ENCODE measurements around the gene DPY19L1.
"Not testable (repeated sequence)": the region's sequence is repeated elsewhere in the genome, so short reads cannot be mapped to it uniquely, and the experiment has no call there.

Gene DPY19L1

DNA sequence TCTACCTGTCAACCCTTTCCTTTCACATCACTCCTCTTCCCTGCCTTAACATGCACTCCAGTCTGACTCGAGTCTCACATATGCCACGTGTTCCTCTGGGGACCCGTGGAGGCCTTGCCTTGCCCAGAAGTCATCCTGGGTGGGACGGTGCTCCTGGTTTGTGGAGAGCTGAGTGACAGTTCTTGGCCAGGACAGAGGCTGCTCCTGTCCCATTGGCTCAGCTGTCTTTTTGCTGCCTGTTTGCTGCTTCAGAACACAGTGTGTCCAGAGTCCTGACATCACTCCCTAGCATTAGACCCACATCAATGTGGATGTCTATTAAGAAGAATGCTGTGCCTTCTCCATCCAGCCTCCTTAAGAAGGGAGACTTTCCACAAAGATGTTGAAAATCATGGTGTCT, 116.8 kb downstream of the DPY19L1 start:
- DNase-seq (ENCODE audit: low read depth in 2 of 2), result not testable (repeated sequence)

DNA sequence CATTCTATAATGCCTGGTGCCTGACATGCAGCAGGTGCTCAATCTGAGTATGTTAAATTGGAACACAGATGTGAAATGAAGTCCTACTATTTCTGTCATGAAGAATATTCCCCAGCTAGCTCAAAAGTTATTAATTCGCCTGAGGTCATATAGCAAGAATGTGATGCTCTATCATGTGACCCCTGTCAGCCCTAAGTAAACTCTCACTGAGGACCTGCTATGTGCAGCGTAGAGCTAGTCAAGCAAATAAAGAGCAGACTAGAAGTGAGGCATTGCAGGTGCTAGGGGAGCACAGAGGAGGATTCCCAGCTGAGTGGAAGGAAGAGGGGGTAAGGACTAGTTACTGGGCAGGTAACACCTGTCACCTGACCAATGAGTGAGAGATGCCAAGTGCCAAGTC, 118.2 kb downstream of the DPY19L1 start:
- DNase-seq (ENCODE audit: low read depth in 2 of 2), result not testable (repeated sequence)

DNA sequence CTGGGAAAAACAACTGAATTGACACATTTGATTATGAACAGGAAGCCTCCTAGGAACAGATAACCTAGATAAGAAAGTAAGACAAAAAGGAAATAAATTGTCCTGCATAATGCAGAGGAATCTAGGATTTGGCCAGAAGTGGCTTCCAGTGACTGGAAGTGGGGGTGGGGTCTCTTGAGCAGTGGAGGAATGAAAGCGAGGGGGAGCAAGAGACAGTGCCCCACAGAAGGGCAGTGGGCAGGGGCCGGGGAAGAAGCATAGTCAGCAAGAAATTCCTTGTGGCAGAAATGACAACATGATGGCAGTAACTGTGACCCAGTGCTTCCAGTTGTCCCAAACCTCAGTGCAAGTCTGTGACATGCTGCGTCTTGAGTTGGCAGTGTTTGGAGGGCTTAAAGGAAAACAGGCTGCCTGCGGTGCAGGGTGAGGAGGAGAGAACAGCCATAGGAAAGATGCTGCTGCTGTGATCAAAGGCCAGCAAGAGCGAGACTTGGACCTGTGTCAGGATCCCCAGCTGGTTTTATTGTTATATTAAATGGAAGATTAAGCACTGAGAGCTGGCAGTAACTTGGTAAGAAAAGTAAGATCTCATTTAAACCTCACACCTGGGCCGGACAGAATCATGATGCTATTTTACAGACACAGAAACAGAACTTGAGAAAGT, 119.0 kb downstream of the DPY19L1 start:
- not testable (repeated sequence) for DNase-seq (ENCODE audit: low read depth in 2 of 2)

DNA sequence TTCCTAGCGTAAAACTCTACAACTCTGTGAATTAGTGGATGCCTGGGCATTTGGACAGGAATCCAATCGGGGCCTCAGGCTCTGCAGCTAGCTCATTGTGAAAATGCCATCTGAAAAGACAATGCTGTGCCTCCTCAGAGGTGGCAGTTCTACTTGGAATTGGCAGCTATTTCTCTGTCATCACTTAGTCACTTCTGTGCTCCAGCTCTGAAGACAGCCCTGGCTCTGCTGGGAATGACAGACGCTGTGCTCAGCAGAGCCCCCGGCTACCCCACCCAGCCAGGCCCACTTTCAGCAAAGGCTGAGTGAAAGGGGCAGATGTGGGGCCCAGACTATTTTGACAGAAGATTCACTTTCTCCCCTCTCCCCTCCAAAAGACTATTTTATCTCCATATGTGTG, 119.8 kb downstream of the DPY19L1 start:
- DNase-seq (ENCODE audit: low read depth in 2 of 2), result not testable (repeated sequence)

DNA sequence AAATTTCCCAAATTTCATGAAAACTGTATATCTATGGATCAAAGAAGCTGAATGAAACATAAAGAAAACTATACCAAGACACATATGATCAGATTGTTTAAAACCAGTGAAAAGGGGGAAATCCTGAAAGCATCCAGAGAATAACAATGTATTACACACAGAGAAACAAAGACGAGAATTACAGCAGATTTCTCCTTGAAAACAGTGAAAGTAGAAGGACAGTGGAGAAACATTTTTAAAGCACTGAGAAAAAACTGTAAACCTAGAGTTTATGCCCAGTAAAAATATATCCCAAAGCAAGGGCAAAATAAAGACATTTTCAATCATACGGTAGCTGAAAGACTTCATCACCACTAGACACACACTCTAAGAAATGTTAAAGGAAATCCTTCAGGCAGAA, 121.0 kb downstream of the DPY19L1 start:
- no peak for DNase-seq (ENCODE audit: low read depth in 2 of 2)

DNA sequence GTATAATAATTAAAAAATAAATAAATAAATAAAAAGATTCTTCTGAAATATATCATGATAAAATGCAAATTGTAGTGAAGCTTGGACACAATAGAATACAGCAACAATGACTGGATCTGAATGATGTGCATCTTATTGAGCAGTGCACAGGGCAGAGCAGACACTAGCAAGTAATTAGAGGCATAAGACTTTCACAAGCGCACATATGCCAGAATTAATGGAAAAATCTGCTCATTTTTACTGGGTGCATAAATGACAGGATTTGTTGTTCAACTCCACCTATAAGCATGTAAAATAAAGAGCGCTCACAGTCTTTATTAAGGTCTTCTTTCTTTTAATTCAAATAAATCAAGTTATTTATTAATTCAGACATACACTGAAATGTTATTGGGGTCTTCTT, 125.0 kb downstream of the DPY19L1 start:
- no peak for DNase-seq (ENCODE audit: low read depth in 2 of 2)

DNA sequence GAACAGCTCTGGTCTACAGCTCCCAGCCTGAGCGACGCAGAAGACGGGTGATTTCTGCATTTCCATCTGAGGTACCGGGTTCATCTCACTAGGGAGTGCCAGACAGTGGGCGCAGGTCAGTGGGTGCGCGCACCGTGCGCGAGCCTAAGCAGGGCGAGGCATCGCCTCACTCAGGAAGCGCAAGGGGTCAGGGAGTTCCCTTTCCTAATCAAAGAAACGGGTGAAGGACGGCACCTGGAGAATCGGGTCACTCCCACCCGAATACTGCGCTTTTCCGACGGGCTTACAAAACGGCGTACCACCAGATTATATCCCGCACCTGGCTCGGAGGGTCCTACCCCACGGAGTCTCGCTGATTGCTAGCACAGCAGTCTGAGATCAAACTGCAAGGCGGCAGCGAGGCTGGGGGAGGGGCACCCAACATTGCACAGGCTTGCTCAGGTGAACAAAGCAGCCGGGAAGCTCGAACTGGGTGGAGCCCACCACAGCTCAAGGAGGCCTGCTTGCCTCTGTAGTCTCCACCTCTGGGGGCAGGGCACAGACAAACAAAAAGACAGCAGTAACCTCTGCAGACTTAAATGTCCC, 130.9 kb downstream of the DPY19L1 start:
- not testable (repeated sequence) for DNase-seq (ENCODE audit: low read depth in 2 of 2)

DNA sequence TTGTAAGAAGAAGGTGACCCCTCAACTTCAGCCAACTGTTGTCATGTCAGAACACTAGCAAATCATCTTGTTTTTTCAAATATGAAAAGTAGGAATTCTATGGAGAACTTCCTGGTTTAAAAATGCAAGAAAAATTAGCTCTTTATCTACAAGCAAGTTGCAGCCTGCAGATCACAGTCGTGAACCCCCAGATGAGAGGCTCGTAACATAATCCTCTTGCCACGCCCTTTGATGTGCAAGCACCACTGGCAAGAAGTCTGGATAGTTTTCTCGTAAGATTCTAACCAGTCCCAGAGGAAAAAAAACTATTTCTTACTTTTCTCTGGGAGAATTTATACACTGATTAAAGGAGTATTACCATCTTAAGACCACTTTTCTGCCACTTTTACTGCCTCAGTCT, 132.3 kb downstream of the DPY19L1 start:
- DNase-seq (ENCODE audit: low read depth in 2 of 2), result no peak

DNA sequence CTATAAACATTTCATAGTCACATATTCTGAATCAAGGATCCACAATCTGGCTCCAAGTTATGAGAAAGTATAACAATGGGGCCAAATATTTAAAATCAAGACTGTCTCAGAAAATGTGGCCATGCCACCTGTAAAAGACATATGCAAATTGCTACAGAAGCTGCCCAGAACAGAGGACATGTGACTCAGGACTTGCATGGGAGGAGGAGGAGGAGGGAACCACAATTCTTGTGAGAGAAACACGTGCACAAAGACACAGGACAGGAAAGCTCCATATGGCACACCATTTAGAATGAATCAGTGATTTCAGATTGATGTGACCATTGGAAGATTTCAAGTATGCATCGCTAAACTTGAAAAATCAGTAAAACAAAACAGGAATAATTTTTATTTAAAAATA, 133.4 kb downstream of the DPY19L1 start:
- not testable (repeated sequence) for DNase-seq (ENCODE audit: low read depth in 2 of 2)

DNA sequence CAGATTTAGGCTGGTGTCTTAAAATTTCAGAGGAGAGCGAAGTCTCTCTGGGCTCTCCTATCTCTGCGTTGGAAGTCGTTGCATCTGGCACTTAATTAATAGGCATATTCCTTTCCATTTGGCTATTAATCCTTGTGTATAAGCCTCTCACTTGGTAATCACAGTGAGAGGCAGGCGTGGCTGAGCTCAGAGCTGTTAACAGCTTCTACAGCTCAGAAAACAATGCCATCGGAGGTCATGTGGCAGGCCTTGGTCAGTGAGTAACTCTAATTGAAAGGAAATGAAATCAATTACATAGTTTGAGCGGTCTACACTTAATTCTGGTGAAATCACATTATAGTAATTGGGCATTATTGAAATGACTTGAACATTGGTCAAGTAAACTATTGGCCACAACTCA, 135.1 kb downstream of the DPY19L1 start:
- no peak for DNase-seq (ENCODE audit: low read depth in 2 of 2)

DNA sequence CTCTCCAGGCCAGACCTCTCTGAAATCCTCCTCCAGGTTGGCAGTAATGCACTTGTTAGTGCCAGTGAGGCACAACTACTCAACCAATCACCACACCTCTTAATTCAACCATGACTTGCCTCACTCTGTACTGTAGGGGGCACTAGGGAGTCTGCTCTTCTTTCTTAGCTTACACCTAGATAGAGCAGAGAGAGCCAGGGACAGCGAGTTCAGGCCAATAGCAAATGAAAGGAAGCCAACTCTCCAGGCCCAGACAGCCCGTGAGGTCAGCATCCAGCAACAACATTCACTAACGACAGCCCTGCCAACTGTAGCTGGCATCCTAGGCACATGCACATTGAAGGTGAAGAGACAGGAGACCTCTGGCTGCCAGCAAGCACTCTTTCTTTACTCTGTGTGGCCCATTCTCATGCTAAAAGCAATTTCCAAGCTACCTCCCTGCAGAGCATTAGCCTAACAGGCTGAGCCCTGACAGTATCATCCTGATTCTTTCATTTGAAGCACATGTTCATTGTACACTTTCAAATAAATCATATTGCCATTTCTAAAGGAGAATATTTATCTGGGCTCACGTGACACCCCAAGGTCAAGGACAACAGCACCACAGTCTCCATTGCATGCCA, 136.3 kb downstream of the DPY19L1 start:
- DNase-seq (ENCODE audit: low read depth in 2 of 2), result no peak

DNA sequence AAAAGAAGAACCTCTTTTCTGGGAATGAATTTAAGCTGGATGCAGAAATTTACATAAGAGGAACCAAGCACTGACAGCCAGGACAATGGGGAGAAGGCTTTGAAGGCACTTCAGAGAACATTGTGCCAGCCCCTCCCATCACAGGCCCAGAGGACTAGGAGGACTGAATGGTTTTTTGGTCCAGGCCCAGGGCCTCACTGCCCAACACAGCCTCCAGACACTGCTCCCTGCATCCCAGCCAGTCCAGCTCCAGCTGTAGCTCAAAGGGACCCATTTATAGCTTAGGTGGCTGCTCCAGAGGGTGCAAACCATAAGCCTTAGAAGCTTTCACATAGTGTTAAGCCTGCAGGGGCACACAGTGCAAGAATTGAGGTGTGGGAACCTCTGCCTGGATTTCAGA, 142.1 kb downstream of the DPY19L1 start:
- DNase-seq (ENCODE audit: low read depth in 2 of 2), result no peak

DNA sequence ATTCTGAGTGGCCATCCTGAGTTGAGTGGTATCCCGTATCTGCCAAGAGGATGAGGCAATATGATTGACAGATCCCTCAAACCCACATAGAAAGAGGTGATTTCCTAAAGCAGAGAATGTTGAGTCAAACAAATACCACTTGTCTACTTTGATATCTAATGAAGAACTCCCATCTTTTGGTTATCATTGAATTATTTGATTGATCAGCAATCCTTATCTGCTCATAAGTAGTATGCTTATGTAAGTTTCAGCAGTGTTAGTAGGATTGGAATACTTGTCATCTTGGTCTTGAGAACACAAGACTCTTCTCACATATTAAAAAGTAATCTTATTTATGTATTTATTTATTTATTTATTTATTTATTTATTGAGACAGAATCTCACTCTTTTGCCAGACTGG, 147.3 kb downstream of the DPY19L1 start:
- no peak for DNase-seq (ENCODE audit: low read depth in 2 of 2)

DNA sequence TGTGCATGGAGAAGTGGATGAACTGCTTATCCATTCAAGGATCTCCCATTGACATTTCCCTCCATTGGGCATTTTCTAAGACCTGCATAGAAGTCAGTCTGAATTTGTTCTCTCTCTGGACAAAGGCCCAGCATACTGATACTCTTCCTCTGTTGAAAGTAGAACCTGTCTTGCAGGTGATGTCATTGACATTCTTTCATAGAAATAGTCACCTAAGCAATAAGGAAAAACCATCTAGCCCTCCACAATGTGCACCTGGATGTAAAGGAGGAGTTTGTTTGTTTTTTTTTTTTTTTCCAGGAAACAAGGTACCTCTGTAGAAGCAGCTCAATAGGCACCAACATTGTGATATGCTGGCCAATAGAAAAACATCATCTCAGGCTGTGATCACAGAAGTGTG, 150.4 kb downstream of the DPY19L1 start:
- no peak for DNase-seq (ENCODE audit: low read depth in 2 of 2)

DNA sequence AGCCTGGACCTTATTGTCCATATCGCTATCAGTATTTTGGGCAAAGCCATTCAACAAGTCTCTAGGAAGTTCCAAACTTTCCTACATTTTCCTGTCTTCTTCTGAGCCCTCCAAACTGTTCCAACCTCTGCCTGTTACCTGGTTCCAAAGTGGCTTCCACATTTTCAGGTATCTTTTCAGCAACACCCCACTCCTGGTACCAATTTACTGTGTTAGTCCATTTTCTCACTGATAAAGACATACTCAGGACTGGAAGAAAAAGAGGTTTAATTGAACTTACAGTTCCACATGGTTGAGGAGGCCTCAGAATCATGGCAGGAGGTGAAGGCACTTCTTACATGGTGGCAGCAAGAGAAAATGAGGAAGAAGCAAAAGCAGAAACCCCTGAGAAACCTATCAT, 153.4 kb downstream of the DPY19L1 start:
- not testable (repeated sequence) for DNase-seq (ENCODE audit: low read depth in 2 of 2)

DNA sequence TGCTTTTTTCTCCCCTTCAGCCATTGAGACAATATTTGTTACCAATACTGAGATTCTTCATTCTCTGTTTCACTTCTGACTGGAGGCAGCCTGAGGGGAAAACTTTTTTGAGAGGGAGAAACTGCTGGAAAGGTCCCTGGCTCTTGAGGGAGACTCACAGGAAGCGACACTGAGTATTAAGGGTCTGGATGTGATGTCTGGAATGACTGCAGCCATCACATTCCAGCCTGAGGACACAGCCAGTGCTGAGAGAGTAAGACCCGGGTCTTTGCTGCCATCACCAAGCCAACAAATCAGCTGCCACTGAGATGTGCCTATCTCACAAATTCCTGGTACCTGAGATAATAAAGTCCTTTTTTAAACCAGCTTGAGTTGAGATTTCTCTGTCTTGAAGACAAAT, 157.4 kb downstream of the DPY19L1 start:
- no peak for DNase-seq (ENCODE audit: low read depth in 2 of 2)

DNA sequence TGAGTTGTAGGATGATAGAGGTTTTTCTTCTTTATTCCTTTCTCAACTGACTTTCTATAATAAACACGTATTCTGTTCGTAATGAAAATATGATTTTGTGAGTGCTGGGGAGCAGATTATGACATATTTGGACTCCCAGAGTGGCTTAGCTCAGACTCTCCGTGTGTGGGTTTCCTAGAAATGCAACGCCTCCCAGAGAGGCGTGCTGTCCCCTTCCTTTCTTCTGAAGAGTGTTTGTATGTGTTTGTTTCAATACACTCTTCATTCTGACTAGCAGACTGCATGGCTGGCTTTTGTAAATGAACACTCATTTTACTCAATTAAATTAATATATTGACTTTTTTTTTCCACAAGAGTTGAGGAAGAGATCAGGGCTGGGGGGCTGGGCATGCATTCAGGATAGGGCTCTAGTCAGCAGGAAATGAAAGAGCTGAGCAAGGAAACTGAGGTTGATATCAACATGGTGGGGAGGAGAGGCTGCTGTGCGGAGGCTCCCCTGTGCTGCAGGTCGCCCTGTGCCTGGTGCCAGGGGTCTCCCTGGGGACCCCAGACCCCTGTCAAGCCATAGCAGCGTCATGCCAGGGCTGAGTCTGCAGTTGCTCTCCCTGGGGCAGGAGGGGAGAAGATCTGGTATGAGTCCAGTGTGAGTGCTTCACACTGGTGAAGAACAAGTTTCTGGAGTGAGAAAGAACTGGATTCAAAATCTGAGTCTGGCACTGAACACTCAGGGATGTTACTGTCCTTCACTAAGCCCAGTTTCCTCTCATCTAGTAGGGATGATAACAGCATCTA, 158.1 kb downstream of the DPY19L1 start:
- not testable (repeated sequence) for DNase-seq (ENCODE audit: low read depth in 2 of 2)
